WTC11 (cell line): ENCODE results near the gene CHIT1. TPM values are rescaled to one million over a fixed set of nuclear protein-coding genes. Genes with fewer than 3 reads are reported as not detected.

ENCODE experiments used
- ATAC-seq: fragments of 200-7000 bp; cut with Tn5 transposase; 2 replicates; pipeline ENCODE4 v1.10.0; 2021; ENCODE audit warnings: mild to moderate bottlenecking, moderate library complexity
- CTCF ChIA-PET: fragments of 300-600 bp; sonication (Branson Sonifier 250); formaldehyde crosslinking; loops from one replicate; lab custom pipeline; 2021; ENCODE audit warnings: antibody characterized with exemption; lab: Charles Lee
- POLR2A ChIA-PET: fragments of 350-600 bp; sonication (Branson Sonifier 250); formaldehyde crosslinking; loops from one replicate; lab custom pipeline; 2021; ENCODE audit warnings: antibody characterized with exemption; lab: Charles Lee
- DNase-seq: peaks from one replicate; pipeline ENCODE4 v3.0.0; 2021; ENCODE audit warnings: low spot score
- H3K27ac Mint-ChIP-seq: 2 replicates; pipeline ENCODE4 v1.8.0; 2021; ENCODE audit warnings: mixed read lengths
- H3K27me3 Mint-ChIP-seq: 2 replicates; pipeline ENCODE4 v1.8.0; 2021; ENCODE audit warnings: low read depth, mild to moderate bottlenecking, moderate library complexity, mixed read lengths
- H3K36me3 Mint-ChIP-seq: 2 replicates; pipeline ENCODE4 v1.8.0; 2021; ENCODE audit warnings: mixed read lengths
- H3K4me1 Mint-ChIP-seq: 2 replicates; pipeline ENCODE4 v1.8.0; 2022; ENCODE audit warnings: mixed read lengths
- H3K4me3 Mint-ChIP-seq: 2 replicates; pipeline ENCODE4 v1.8.0; 2021; ENCODE audit warnings: mild to moderate bottlenecking, moderate library complexity, mixed read lengths
- H3K9me3 Mint-ChIP-seq: 2 replicates; pipeline ENCODE4 v1.8.0; 2021; ENCODE audit warnings: mixed read lengths
- AFF4 ChIP-seq: sonication (generic); formaldehyde crosslinking; IDR thresholded peaks from 2 replicates; pipeline ENCODE4 v1.8.1; 2023; ENCODE audit warnings: mild to moderate bottlenecking, missing genetic modification reagents, borderline replicate concordance
- ATF3 ChIP-seq: sonication (generic); formaldehyde crosslinking; conservative IDR thresholded peaks from 2 replicates; pipeline ENCODE4 v1.8.1; 2022; ENCODE audit warnings: mild to moderate bottlenecking, missing genetic modification reagents
- E2F1 ChIP-seq: sonication (generic); formaldehyde crosslinking; IDR thresholded peaks from 2 replicates; pipeline ENCODE4 v1.8.0; 2022; ENCODE audit warnings: mild to moderate bottlenecking, missing genetic modification reagents
- E2F4 ChIP-seq: sonication (generic); formaldehyde crosslinking; IDR thresholded peaks from 2 replicates; pipeline ENCODE4 v1.8.1; 2022; ENCODE audit warnings: low read depth, mild to moderate bottlenecking, moderate library complexity, missing genetic modification reagents, borderline replicate concordance
- E2F5 ChIP-seq: sonication (generic); formaldehyde crosslinking; IDR thresholded peaks from 2 replicates; pipeline ENCODE4 v1.8.1; 2022; ENCODE audit warnings: mild to moderate bottlenecking, moderate library complexity, missing genetic modification reagents
- ELF4 ChIP-seq: sonication (generic); formaldehyde crosslinking; IDR thresholded peaks from 2 replicates; pipeline ENCODE4 v1.8.1; 2022; ENCODE audit warnings: low read depth, mild to moderate bottlenecking, moderate library complexity, missing genetic modification reagents
- HMGA2 ChIP-seq: fragments of 250-450 bp; sonication (Bioruptor Pico); IDR thresholded peaks from 2 replicates; pipeline ENCODE4 v1.4.0; 2021; ENCODE audit warnings: mild to moderate bottlenecking, moderate library complexity
- IRF2 ChIP-seq: sonication (generic); formaldehyde crosslinking; IDR thresholded peaks from 2 replicates; pipeline ENCODE4 v1.8.0; 2022; ENCODE audit warnings: low read depth, missing genetic modification reagents, borderline replicate concordance
- MLX ChIP-seq: sonication (generic); formaldehyde crosslinking; IDR thresholded peaks from 2 replicates; pipeline ENCODE4 v1.8.1; 2023; ENCODE audit warnings: mild to moderate bottlenecking, missing genetic modification reagents, moderate library complexity
- MXD4 ChIP-seq: fragments of 250-450 bp; sonication (Bioruptor Pico); IDR thresholded peaks from 2 replicates; pipeline ENCODE4 v1.8.0; 2021; ENCODE audit warnings: mild to moderate bottlenecking, moderate library complexity, borderline replicate concordance
- MYBL2 ChIP-seq: sonication (generic); formaldehyde crosslinking; IDR thresholded peaks from 2 replicates; pipeline ENCODE4 v1.8.1; 2023; ENCODE audit warnings: mild to moderate bottlenecking, moderate library complexity, missing genetic modification reagents
- NFE2L1 ChIP-seq: sonication (generic); formaldehyde crosslinking; IDR thresholded peaks from 2 replicates; pipeline ENCODE4 v1.8.1; 2023; ENCODE audit warnings: missing genetic modification reagents
- NFYB ChIP-seq: sonication (generic); formaldehyde crosslinking; conservative IDR thresholded peaks from 2 replicates; pipeline ENCODE4 v1.8.0; 2022; ENCODE audit warnings: low read depth, missing genetic modification reagents
- NR3C1 ChIP-seq: sonication (generic); formaldehyde crosslinking; conservative IDR thresholded peaks from 2 replicates; pipeline ENCODE4 v1.8.1; 2023; ENCODE audit warnings: low read depth, mild to moderate bottlenecking, missing genetic modification reagents
- TEAD1 ChIP-seq: sonication (generic); formaldehyde crosslinking; IDR thresholded peaks from 2 replicates; pipeline ENCODE4 v1.8.0; 2022; ENCODE audit warnings: mild to moderate bottlenecking, missing genetic modification reagents
- ZMAT4 ChIP-seq: fragments of 250-450 bp; sonication (Bioruptor Pico); IDR thresholded peaks from 2 replicates; pipeline ENCODE4 v1.9.0; 2021; ENCODE audit warnings: mild to moderate bottlenecking
- ZNF138 ChIP-seq: sonication (generic); formaldehyde crosslinking; conservative IDR thresholded peaks from 2 replicates; pipeline ENCODE4 v1.8.1; 2022; ENCODE audit warnings: mild to moderate bottlenecking, moderate library complexity, missing genetic modification reagents
- ZNF263 ChIP-seq: sonication (generic); formaldehyde crosslinking; IDR thresholded peaks from 2 replicates; pipeline ENCODE4 v1.8.1; 2022; ENCODE audit warnings: low read depth, mild to moderate bottlenecking, moderate library complexity, missing genetic modification reagents
- ZNF416 ChIP-seq: fragments of 250-450 bp; sonication (Bioruptor Pico); IDR thresholded peaks from 2 replicates; pipeline ENCODE4 v1.9.0; 2021; ENCODE audit warnings: mild to moderate bottlenecking, inconsistent platforms
- ZNF532 ChIP-seq: fragments of 250-450 bp; sonication (Bioruptor Pico); IDR thresholded peaks from 2 replicates; pipeline ENCODE4 v1.9.0; 2021; ENCODE audit warnings: mild to moderate bottlenecking, borderline replicate concordance
- ZNF671 ChIP-seq: fragments of 250-450 bp; sonication (Bioruptor Pico); IDR thresholded peaks from 2 replicates; pipeline ENCODE4 v1.8.0; 2021; ENCODE audit warnings: mild to moderate bottlenecking
- total RNA-seq: library from RNA; stranded (reverse); gene quantifications from 3 replicates; pipeline ENCODE4 v1.2.3, GENCODE V29; 2021

Gene CHIT1
- total RNA-seq, 1 experiment from 2014 or later, result 0.15 TPM

GRCh38 chr1:203179667-203180005 is 49.8 kb downstream of the CHIT1 start:
- ATAC-seq (no peak), DNase-seq (no peak)
- Mint-ChIP-seq H3K4me1 (peaks cover 11% of the 10 kb centered on the region), H3K27me3 (no peaks in the 10 kb centered on the region), H3K9me3 (no peaks in the 10 kb centered on the region), H3K36me3 (no peaks in the 10 kb centered on the region), H3K27ac (no peak overlapping the region), H3K4me3 (no peak overlapping the region)
- ChIA-PET CTCF (interaction anchor here (1.1 to 6.1 kb wide), 5 partner anchors 62 to 140 kb away, joined by 3 to 30 read pairs (median 5); no protein-coding TSS in a partner anchor), POLR2A (no interaction called here)
- no peak for TF ChIP-seq TEAD1 (CRISPR knock-in tag)
- TF ChIP-seq NR3C1 (CRISPR knock-in tag), result no peak
- TF ChIP-seq NFYB (CRISPR knock-in tag), result no peak
- TF ChIP-seq ZNF671 (CRISPR knock-in tag), result no peak
- TF ChIP-seq MYBL2 (CRISPR knock-in tag), result no peak
- no peak for TF ChIP-seq ZNF416 (CRISPR knock-in tag)
- no peak for TF ChIP-seq IRF2 (CRISPR knock-in tag)
- TF ChIP-seq ZNF138 (CRISPR knock-in tag), result no peak
- no peak for TF ChIP-seq MXD4
- no peak for TF ChIP-seq E2F1
- TF ChIP-seq ATF3 (CRISPR knock-in tag), result no peak
- no peak for TF ChIP-seq AFF4 (CRISPR knock-in tag)
- TF ChIP-seq ELF4, result no peak
- TF ChIP-seq NFE2L1 (CRISPR knock-in tag), result no peak
- TF ChIP-seq MLX, result no peak

- ATAC-seq, result no peak
- CTCF ChIA-PET, result interaction anchor here (1.1 to 6.1 kb wide), 7 partner anchors 37 to 139 kb away, joined by 3 to 30 read pairs (median 9); no protein-coding TSS in a partner anchor
- TF ChIP-seq HMGA2 (no peak), ZMAT4 (CRISPR knock-in tag) (no peak), E2F5 (no peak), ZNF532 (CRISPR knock-in tag) (no peak), E2F4 (no peak), MLX (no peak), ZNF263 (CRISPR knock-in tag) (no peak)
These were observed 50.4 kb downstream of the CHIT1 start for GRCh38 chr1:203178821-203179666.

More at GRCh38 chr1:203178821-203179666, 50.4 kb downstream of the CHIT1 start:
- DNase-seq, result no peak
- POLR2A ChIA-PET, result no interaction called here
- Mint-ChIP-seq H3K36me3 (no peaks in the 10 kb centered on the region), H3K4me1 (peaks cover 11% of the 10 kb centered on the region), H3K27me3 (no peaks in the 10 kb centered on the region), H3K4me3 (no peak overlapping the region), H3K27ac (no peak overlapping the region), H3K9me3 (no peaks in the 10 kb centered on the region)
